ENCODE results near the gene AP3S2.
"Not testable (repeated sequence)": the region's sequence is repeated elsewhere in the genome, so short reads cannot be mapped to it uniquely, and the experiment has no call there.

AP3S2 gene

GRCh38 chr15:89903015-89903857, 9.4 kb upstream of the AP3S2 start:
- no peak for DNase-seq

- DNase-seq = no peak
These were observed 7.1 kb upstream of the AP3S2 start for GRCh38 chr15:89900849-89901248.

- DNase-seq = no peak
These were observed 6.3 kb upstream of the AP3S2 start for GRCh38 chr15:89899951-89900567.

- DNase-seq = no peak
These were observed 5.6 kb upstream of the AP3S2 start for GRCh38 chr15:89899295-89899945.

GRCh38 chr15:89898614-89899294, 5.0 kb upstream of the AP3S2 start:
- DNase-seq = peak; percentile 51

- DNase-seq = no peak
These were observed 4.4 kb upstream of the AP3S2 start for GRCh38 chr15:89898146-89898545.

- no peak for DNase-seq
These were observed 767 bp downstream of the AP3S2 start for GRCh38 chr15:89893027-89893426.

- no peak for DNase-seq
These were observed 5.5 kb downstream of the AP3S2 start for GRCh38 chr15:89888214-89888804.

- DNase-seq = no peak
These were observed 8.2 kb downstream of the AP3S2 start for GRCh38 chr15:89885611-89886010.

GRCh38 chr15:89885179-89885578, 8.6 kb downstream of the AP3S2 start:
- DNase-seq = not testable (repeated sequence)

GRCh38 chr15:89883518-89883917, 10.3 kb downstream of the AP3S2 start:
- no peak for DNase-seq

- no peak for DNase-seq
These were observed 13.1 kb downstream of the AP3S2 start for GRCh38 chr15:89880727-89881126.

GRCh38 chr15:89878323-89878722, 15.5 kb downstream of the AP3S2 start:
- DNase-seq = no peak

GRCh38 chr15:89877083-89877425, 16.7 kb downstream of the AP3S2 start:
- no peak for DNase-seq

- no peak for DNase-seq
These were observed 17.3 kb downstream of the AP3S2 start for GRCh38 chr15:89876396-89877082.

GRCh38 chr15:89875741-89876140, 18.1 kb downstream of the AP3S2 start:
- no peak for DNase-seq

- DNase-seq = peak; percentile 83
These were observed 18.7 kb downstream of the AP3S2 start for GRCh38 chr15:89874926-89875564.

- no peak for DNase-seq
These were observed 23.0 kb downstream of the AP3S2 start for GRCh38 chr15:89870688-89871288.

- DNase-seq = no peak
These were observed 23.8 kb downstream of the AP3S2 start for GRCh38 chr15:89870006-89870405.

- DNase-seq = not testable (repeated sequence)
These were observed 24.3 kb downstream of the AP3S2 start for GRCh38 chr15:89869490-89869889.

GRCh38 chr15:89864958-89865739, 28.6 kb downstream of the AP3S2 start:
- no peak for DNase-seq
